HG02840 (cell line): Measurements from ENCODE around the gene WSCD1.

Source experiments
- ATAC-seq: cut with Tn5 transposase; IDR thresholded peaks from one replicate; pipeline ENCODE4 v1.9.1; 2021; ENCODE audit warnings: mild to moderate bottlenecking, moderate library complexity, moderate number of reproducible peaks; ENCODE audit not compliant: unreplicated experiment, low FRiP score

Gene WSCD1

GRCh38 chr17:6145946-6146345 lies 75.8 kb downstream of the WSCD1 start:
- ATAC-seq = no peak

GRCh38 chr17:6147042-6147441 lies 76.9 kb downstream of the WSCD1 start:
- ATAC-seq = no peak

- ATAC-seq = no peak
Measured at GRCh38 chr17:6153375-6153774, 83.2 kb downstream of the WSCD1 start.

GRCh38 chr17:6157716-6158115 lies 87.5 kb downstream of the WSCD1 start:
- no peak for ATAC-seq

- ATAC-seq = no peak
Measured at GRCh38 chr17:6159541-6160231, 89.5 kb downstream of the WSCD1 start.

- no peak for ATAC-seq
Measured at GRCh38 chr17:6160232-6160555, 90.0 kb downstream of the WSCD1 start.

- ATAC-seq = no peak
Measured at GRCh38 chr17:6160911-6161855, 91.0 kb downstream of the WSCD1 start.

- ATAC-seq = no peak
Measured at GRCh38 chr17:6162216-6162615, 92.0 kb downstream of the WSCD1 start.

GRCh38 chr17:6162892-6163291 lies 92.7 kb downstream of the WSCD1 start:
- ATAC-seq = no peak

- ATAC-seq = no peak
Measured at GRCh38 chr17:6163612-6164333, 93.6 kb downstream of the WSCD1 start.

GRCh38 chr17:6164996-6165395 lies 94.8 kb downstream of the WSCD1 start:
- no peak for ATAC-seq

- no peak for ATAC-seq
Measured at GRCh38 chr17:6165806-6166205, 95.6 kb downstream of the WSCD1 start.

GRCh38 chr17:6166492-6167179 lies 96.5 kb downstream of the WSCD1 start:
- ATAC-seq = no peak

- ATAC-seq = no peak
Measured at GRCh38 chr17:6168296-6168695, 98.1 kb downstream of the WSCD1 start.

GRCh38 chr17:6170349-6170748 lies 100.2 kb downstream of the WSCD1 start:
- no peak for ATAC-seq

GRCh38 chr17:6172642-6173330 lies 102.6 kb downstream of the WSCD1 start:
- ATAC-seq = no peak

- ATAC-seq = no peak
Measured at GRCh38 chr17:6173653-6174052, 103.5 kb downstream of the WSCD1 start.
